DND-41 (cell line): ENCODE measurements around the gene UBR1.
"Not testable (repeated sequence)": the region's sequence is repeated elsewhere in the genome, so short reads cannot be mapped to it uniquely, and the experiment has no call there.

ENCODE experiments used
- ATAC-seq: fragments of 200-7000 bp; cut with Tn5 transposase; 3 replicates; pipeline ENCODE4 v1.9.1; 2021; ENCODE audit warnings: low read depth; ENCODE audit not compliant: insufficient read depth
- DNase-seq: peaks from one replicate; pipeline ENCODE4 v3.0.0-alpha.2; 2020
- H2AFZ ChIP-seq: 2 replicates; pipeline ENCODE4 v1.6.0; 2012; ENCODE audit warnings: low read depth, low read length
- H3K27ac ChIP-seq: 2 replicates; pipeline ENCODE4 v1.5.1; 2012; ENCODE audit warnings: low read length, inconsistent platforms
- H3K27me3 ChIP-seq: fragments of 200-600 bp; sonication (generic); 2 replicates; pipeline ENCODE4 v1.6.0; 2012; ENCODE audit warnings: low read length, mild to moderate bottlenecking, inconsistent platforms; ENCODE audit not compliant: insufficient read depth, poor library complexity
- H3K36me3 ChIP-seq: 2 replicates; pipeline ENCODE4 v1.5.1; 2012; ENCODE audit warnings: low read length, inconsistent platforms; ENCODE audit not compliant: insufficient read depth
- H3K4me1 ChIP-seq: 2 replicates; pipeline ENCODE4 v1.5.1; 2012; ENCODE audit warnings: mild to moderate bottlenecking, low read length; ENCODE audit not compliant: insufficient read depth
- H3K4me2 ChIP-seq: 2 replicates; pipeline ENCODE4 v1.6.0; 2012; ENCODE audit warnings: mild to moderate bottlenecking, moderate library complexity, low read length, inconsistent platforms; ENCODE audit not compliant: insufficient read depth
- H3K4me3 ChIP-seq, 2 experiments: fragments of 200-600 bp in 1 of 2; shearing (Covaris generic) in 1 of 2; 2 replicates each; pipeline ENCODE4 v1.5.1; 2012 to 2016; ENCODE audit warnings: inconsistent platforms in 2 of 2, low read length in 2 of 2, mild to moderate bottlenecking in 2 of 2, low read depth in 1 of 2, moderate library complexity in 1 of 2
- H3K79me2 ChIP-seq: 2 replicates; pipeline ENCODE4 v1.6.0; 2012; ENCODE audit warnings: low read length, inconsistent platforms; ENCODE audit not compliant: insufficient read depth
- H3K9ac ChIP-seq: 2 replicates; pipeline ENCODE4 v1.6.0; 2012; ENCODE audit warnings: low read depth, mild to moderate bottlenecking, inconsistent platforms, low read length, moderate library complexity
- H3K9me3 ChIP-seq: 2 replicates; pipeline ENCODE4 v1.5.1; 2012; ENCODE audit warnings: low read length, moderate library complexity, mild to moderate bottlenecking, inconsistent platforms; ENCODE audit not compliant: insufficient read depth, severe bottlenecking
- H4K20me1 ChIP-seq: 2 replicates; pipeline ENCODE4 v1.6.0; 2012; ENCODE audit warnings: low read length; ENCODE audit not compliant: insufficient read depth
- EZH2 ChIP-seq: IDR thresholded peaks from 3 replicates; pipeline ENCODE4 v1.6.1; 2012; ENCODE audit warnings: borderline replicate concordance, low read depth, mild to moderate bottlenecking, moderate library complexity, low read length, inconsistent platforms; ENCODE audit not compliant: severe bottlenecking
- TF ChIP-seq, protein P1 (sequence below): IDR thresholded peaks from 2 replicates; pipeline ENCODE4 v1.5.1; 2012; ENCODE audit warnings: borderline replicate concordance, low read length, moderate library complexity, mild to moderate bottlenecking; ENCODE audit not compliant: poor library complexity, severe bottlenecking; ENCODE audit errors: extremely low read depth

UBR1 gene

DNA sequence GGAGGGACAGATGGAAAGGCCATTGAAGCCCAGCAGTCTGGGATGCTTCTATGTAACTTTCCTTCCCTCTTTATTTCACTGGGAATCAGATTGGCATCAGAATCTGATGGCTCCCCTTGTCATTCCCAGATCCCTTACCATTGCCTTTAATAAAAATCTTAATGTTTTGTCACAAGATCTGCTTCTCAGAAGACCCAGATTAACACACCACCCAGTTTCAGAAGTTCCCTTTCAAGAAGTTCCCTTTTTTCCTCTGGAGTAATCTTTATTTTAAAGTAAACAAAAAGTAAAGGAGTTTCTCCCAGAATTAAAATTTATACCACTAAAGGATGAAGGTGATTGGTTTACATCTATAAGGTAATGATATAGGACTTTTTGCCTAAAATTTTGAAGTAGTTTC lies 76.4 kb downstream of the UBR1 start:
- TF ChIP-seq, protein P1, sequence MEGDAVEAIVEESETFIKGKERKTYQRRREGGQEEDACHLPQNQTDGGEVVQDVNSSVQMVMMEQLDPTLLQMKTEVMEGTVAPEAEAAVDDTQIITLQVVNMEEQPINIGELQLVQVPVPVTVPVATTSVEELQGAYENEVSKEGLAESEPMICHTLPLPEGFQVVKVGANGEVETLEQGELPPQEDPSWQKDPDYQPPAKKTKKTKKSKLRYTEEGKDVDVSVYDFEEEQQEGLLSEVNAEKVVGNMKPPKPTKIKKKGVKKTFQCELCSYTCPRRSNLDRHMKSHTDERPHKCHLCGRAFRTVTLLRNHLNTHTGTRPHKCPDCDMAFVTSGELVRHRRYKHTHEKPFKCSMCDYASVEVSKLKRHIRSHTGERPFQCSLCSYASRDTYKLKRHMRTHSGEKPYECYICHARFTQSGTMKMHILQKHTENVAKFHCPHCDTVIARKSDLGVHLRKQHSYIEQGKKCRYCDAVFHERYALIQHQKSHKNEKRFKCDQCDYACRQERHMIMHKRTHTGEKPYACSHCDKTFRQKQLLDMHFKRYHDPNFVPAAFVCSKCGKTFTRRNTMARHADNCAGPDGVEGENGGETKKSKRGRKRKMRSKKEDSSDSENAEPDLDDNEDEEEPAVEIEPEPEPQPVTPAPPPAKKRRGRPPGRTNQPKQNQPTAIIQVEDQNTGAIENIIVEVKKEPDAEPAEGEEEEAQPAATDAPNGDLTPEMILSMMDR = no peak
- TF ChIP-seq EZH2 = no peak
- H3K79me2 ChIP-seq = no peaks in the 10 kb centered on the region
- H3K36me3 ChIP-seq = peaks cover 55% of the 10 kb centered on the region
- H3K27ac ChIP-seq = no peak overlapping the region
- no peak overlapping the region for H2AFZ ChIP-seq
- H3K4me1 ChIP-seq = no peaks in the 10 kb centered on the region
- H3K27me3 ChIP-seq = no peaks in the 10 kb centered on the region
- H3K4me2 ChIP-seq = no peak overlapping the region
- ATAC-seq (no peak), DNase-seq (no peak)
- no peaks in the 10 kb centered on the region for H3K9me3 ChIP-seq
- H3K9ac ChIP-seq = no peak overlapping the region
- no peak overlapping the region for H3K4me3 ChIP-seq
- H4K20me1 ChIP-seq = no peaks in the 10 kb centered on the region

DNA sequence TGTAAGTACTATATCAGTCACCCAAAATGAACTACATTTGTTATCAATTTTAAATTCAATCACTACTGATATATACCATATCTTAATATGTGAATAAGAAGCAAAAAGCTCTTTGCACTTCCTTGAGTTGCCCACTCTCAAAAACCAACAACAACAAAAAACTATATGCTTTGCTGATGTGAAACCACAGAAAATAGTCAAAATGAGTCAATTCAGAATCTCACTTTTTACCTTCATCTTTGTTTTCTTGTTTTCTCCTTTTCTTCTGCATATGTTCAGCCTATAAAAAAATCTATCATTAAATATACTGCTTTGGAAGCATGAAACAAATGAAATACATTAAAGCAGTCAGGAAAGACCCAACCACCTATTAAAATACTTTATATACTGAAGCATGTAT lies 80.7 kb downstream of the UBR1 start:
- Histone ChIP-seq H3K4me3 (no peak overlapping the region), H3K4me1 (no peaks in the 10 kb centered on the region), H3K27me3 (no peaks in the 10 kb centered on the region), H2AFZ (no peak overlapping the region), H3K27ac (no peak overlapping the region), H3K79me2 (no peaks in the 10 kb centered on the region), H3K4me2 (no peak overlapping the region), H4K20me1 (no peaks in the 10 kb centered on the region), H3K36me3 (peaks cover 74% of the 10 kb centered on the region), H3K9ac (no peak overlapping the region), H3K9me3 (no peaks in the 10 kb centered on the region)
- no peak for DNase-seq
- no peak for ATAC-seq
- no peak for TF ChIP-seq EZH2
- TF ChIP-seq, protein P1 = no peak

- not testable (repeated sequence) for H3K4me1 ChIP-seq, H2AFZ ChIP-seq, H3K4me2 ChIP-seq, H4K20me1 ChIP-seq, H3K4me3 ChIP-seq, DNase-seq, H3K27ac ChIP-seq, H3K79me2 ChIP-seq, H3K9ac ChIP-seq, ATAC-seq, H3K27me3 ChIP-seq, H3K9me3 ChIP-seq
- H3K36me3 ChIP-seq = peaks cover 48% of the 10 kb centered on the region
Measured at GRCh38 chr15:43014671-43015070, 91.2 kb downstream of the UBR1 start.

GRCh38 chr15:43009206-43009605 lies 96.6 kb downstream of the UBR1 start:
- DNase-seq (no peak), ATAC-seq (no peak)
- no peak overlapping the region for H3K9ac ChIP-seq
- no peak overlapping the region for H3K4me2 ChIP-seq
- H3K36me3 ChIP-seq = peaks cover 60% of the 10 kb centered on the region
- H2AFZ ChIP-seq = no peak overlapping the region
- H3K4me1 ChIP-seq = no peaks in the 10 kb centered on the region
- TF ChIP-seq EZH2 = no peak
- TF ChIP-seq, protein P1 = no peak
- no peak overlapping the region for H3K4me3 ChIP-seq
- no peaks in the 10 kb centered on the region for H3K79me2 ChIP-seq
- no peaks in the 10 kb centered on the region for H3K27me3 ChIP-seq
- H4K20me1 ChIP-seq = no peaks in the 10 kb centered on the region
- peaks cover 18% of the 10 kb centered on the region for H3K9me3 ChIP-seq
- H3K27ac ChIP-seq = no peak overlapping the region
